Hematopoietic multipotent progenitor cell treated with erythropoietin and hydrocortisone succinate and interleukin-3 and kit ligand, for 6 days (in vitro differentiated cells): ENCODE results near the gene ITGB2.

ENCODE experiments used
- DNase-seq: peaks from one replicate; pipeline ENCODE4 v3.0.0-alpha.2; 2015

ITGB2 gene

DNA sequence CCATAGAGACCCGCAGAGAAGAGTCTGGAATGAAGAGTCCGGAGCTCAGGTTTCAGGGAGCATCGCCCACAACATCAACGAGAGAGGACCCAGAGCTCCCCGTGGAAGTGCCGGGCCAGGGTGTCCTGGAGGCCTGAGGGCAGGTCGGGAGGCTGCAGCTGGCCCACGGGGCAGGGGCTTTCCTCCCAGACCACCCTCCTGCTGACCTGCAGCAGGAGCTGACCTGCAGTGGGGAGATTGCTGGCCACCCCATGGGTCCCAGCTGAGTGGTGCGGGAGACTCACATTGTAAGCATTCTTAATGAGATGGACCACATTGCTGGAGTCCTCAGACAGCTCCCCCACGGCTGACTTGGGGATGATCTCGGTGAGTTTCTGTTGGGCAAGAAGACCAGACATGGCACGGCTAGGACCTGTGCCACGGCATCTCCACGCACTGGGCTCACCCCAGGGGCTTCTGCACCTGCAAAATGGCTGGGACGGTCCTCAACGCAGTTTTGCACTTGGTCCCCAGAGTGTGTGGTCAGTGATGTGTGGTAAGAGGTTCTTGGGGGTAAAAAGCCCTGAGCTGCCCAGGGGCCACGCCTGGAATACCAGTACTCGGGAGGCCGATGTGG, 25.9 kb downstream of the ITGB2 start:
- no peak for DNase-seq

- DNase-seq = no peak
Measured at GRCh38 chr21:44893948-44894656, 26.6 kb downstream of the ITGB2 start.

GRCh38 chr21:44893278-44893556, 27.5 kb downstream of the ITGB2 start:
- no peak for DNase-seq

GRCh38 chr21:44892536-44893277, 28.0 kb downstream of the ITGB2 start:
- DNase-seq = peak; percentile 85

GRCh38 chr21:44892095-44892494, 28.6 kb downstream of the ITGB2 start:
- DNase-seq = no peak

DNA sequence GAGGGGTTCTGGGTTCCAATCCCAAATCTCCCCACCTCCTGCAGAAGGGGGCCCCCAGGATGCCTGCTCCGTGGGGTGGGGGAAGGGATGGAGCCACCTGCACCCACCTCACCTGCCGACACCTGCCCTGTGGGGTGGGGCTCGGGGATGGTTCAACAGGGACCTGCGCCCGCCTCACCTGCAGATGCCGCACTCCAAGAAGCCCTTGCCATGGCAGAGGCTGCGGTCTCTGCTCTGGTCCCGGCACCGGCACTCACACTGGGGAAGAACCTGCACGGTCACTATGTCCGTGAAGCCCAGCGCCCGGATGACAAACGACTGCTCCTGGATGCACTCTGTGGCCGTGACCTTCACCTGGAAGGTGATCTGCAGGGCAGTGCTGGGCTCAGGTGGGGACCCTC, 29.1 kb downstream of the ITGB2 start:
- DNase-seq = no peak

- DNase-seq = no peak
Measured at GRCh38 chr21:44890961-44891541, 29.6 kb downstream of the ITGB2 start.

DNA sequence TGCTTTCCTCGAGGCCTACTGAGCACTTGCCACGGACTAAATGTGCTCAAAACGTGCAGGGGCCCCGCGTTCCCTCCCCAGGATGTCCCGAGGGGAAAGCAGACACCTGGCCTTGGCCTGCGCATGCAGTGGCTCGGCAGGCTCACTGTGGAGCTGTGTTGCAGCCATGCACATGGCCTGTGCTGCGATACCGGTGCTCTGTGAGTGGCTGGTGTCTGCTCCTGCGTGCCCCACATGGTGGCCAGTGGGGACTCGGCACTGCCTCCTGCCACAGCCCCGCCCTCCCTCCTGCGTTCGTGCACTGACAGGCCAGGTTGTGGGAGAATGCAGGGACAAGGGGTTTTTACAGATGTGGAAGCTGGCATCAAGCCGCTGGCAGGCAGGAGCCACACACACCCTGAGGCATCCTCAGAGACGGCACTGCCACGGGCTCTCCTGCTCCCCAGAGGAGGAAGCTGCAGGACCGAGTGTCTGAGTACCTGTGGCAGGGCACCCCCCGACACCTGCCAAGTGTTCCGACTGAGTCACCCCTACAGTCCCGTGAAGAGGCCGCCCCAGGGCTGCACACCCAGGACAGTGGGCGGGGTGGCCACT, 30.3 kb downstream of the ITGB2 start:
- no peak for DNase-seq

GRCh38 chr21:44889625-44890337, 30.9 kb downstream of the ITGB2 start:
- no peak for DNase-seq

- no peak for DNase-seq
Measured at GRCh38 chr21:44888581-44889550, 31.8 kb downstream of the ITGB2 start.

GRCh38 chr21:44887807-44888580, 32.7 kb downstream of the ITGB2 start:
- no peak for DNase-seq

DNA sequence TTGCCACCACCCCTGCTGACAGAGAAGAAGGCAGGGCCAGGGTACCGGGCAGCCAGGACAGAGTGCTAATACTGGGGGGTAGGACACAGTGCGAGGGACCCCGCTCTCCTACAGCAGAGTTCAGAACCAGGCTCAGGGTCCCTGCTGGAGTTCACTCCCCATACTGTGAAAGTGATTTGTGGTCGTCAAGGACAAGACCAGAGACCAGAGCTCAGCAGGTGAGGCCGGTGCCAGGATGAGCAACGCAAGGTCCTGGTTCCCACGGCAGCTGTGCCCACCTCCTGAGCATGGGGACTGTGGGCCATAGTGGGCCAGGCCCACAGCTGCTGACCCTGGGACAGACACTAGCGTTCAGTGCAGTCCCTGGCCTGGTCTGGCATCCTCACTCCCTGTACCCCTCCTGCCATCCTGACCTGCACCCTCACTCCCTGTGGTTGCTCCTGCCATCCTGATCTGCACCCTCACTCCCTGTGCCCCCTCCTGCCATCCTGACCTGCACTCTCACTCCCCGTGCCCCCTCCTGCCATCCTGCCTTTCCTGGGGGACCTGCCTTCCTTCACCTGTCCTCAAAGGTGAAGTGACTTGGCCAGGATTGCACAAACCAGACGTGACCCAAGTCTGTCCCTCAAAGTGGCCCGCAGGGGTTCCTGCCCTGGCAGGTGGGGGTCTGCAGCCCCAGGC, 33.4 kb downstream of the ITGB2 start:
- no peak for DNase-seq

GRCh38 chr21:44886113-44887075, 34.3 kb downstream of the ITGB2 start:
- no peak for DNase-seq

GRCh38 chr21:44885615-44886014, 35.1 kb downstream of the ITGB2 start:
- DNase-seq = no peak

GRCh38 chr21:44884097-44884496, 36.6 kb downstream of the ITGB2 start:
- no peak for DNase-seq

DNA sequence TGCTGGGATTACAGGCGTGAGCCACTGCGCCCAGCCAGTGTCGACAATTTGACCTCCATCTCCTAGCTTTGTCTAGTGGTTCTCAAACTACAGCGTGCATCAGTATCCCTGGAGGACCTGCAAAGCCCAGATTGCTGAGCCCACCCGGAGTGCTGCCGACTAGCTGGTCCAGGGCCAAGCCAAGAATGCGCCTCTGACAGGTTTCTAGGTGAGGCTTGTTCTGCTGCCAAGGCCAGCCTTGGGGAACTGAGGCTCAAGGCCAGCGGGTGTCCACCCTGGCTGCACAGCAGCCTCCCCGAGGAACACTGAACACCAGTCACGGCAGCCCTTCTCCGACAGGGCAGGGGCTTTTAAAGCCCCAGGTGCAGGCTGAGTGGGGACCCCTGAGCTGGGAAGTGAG, 37.4 kb downstream of the ITGB2 start:
- DNase-seq = no peak

- no peak for DNase-seq
Measured at GRCh38 chr21:44881198-44881872, 39.4 kb downstream of the ITGB2 start.
